K562 (cell line): ENCODE data around the gene RABIF. TPM values are rescaled to one million over a fixed set of nuclear protein-coding genes. Genes with fewer than 3 reads are reported as not detected.

Experiments used
- ATAC-seq: fragments of 200-7000 bp; cut with Tn5 transposase; 3 replicates; pipeline ENCODE4 v1.9.1; 2020; ENCODE audit warnings: moderate library complexity
- BruUV-seq: library from RNA; stranded (reverse); fragments of 400-500 nt; replicated peaks from 2 replicates; lab custom pipeline; 2021; lab: Mats Ljungman, UMichigan
- CTCF ChIA-PET: fragments of 300-600 bp; formaldehyde crosslinking; extraction: SDS; loops from one replicate; lab custom pipeline; 2021; ENCODE audit warnings: low intra/inter-chr PET ratio; lab: Yijun Ruan, JAX
- POLR2A ChIA-PET: fragments of 300-600, 350-650 bp; sonication (Branson Sonifier 250); formaldehyde crosslinking; extraction: SDS; loops from one replicate; lab custom pipeline; 2021; ENCODE audit warnings: antibody characterized with exemption, inconsistent platforms; lab: Yijun Ruan, JAX
- DNase-seq, 4 experiments: peaks; one replicate each; pipeline versions ENCODE4 v3.0.0 to v3.0.0-alpha.2; 2011 to 2018; ENCODE audit warnings: low spot score in 3 of 4, mixed read lengths in 3 of 4; ENCODE audit errors: extremely low read depth in 1 of 4
- FAIRE-seq: peaks from 2 replicates; lab custom pipeline; 2011; peaks lifted over from hg19 to GRCh38; lab: Jason Lieb, UNC
- H2AFZ ChIP-seq: 2 replicates; pipeline ENCODE4 v1.6.0; 2011; ENCODE audit warnings: low read depth, low read length, control low read depth, inconsistent platforms
- H3K27ac ChIP-seq: fragments of 200-600 bp; 3 replicates; pipeline ENCODE4 v1.8.0; 2011; ENCODE audit warnings: low read depth, mild to moderate bottlenecking, control low read depth, inconsistent platforms, low read length, moderate library complexity, mixed read lengths; ENCODE audit errors: extremely low read depth
- H3K27me3 ChIP-seq, 2 experiments: fragments of 300-600 bp in 1 of 2; 2 replicates in 1 of 2; 3 replicates in 1 of 2; pipeline versions ENCODE4 v1.6.0 to v1.8.0; 2011; ENCODE audit warnings: inconsistent platforms in 2 of 2, low read length in 2 of 2, mild to moderate bottlenecking in 1 of 2, mixed read lengths in 1 of 2, moderate library complexity in 1 of 2; ENCODE audit not compliant: control insufficient read depth in 2 of 2, insufficient read depth in 2 of 2
- H3K36me3 ChIP-seq: fragments of 300-600 bp; 3 replicates; pipeline ENCODE4 v1.8.0; 2011; ENCODE audit warnings: mild to moderate bottlenecking, low read length, inconsistent platforms; ENCODE audit not compliant: control insufficient read depth, insufficient read depth
- H3K4me1 ChIP-seq, 2 experiments: fragments of 200-600 bp in 1 of 2; replicated peaks in 1 of 2; 2 replicates in 1 of 2; 3 replicates in 1 of 2; pipeline versions ENCODE4 v1.5.1 to v1.8.0; 2011; ENCODE audit warnings: inconsistent platforms in 2 of 2, low read length in 2 of 2, mild to moderate bottlenecking in 1 of 2, mixed read lengths in 1 of 2, moderate library complexity in 1 of 2; ENCODE audit not compliant: control insufficient read depth in 2 of 2, insufficient read depth in 2 of 2
- H3K4me2 ChIP-seq: 2 replicates; pipeline ENCODE4 v1.6.1; 2011; ENCODE audit warnings: low read length, control low read depth, inconsistent platforms, mixed read lengths; ENCODE audit not compliant: insufficient read depth
- H3K4me3 ChIP-seq: fragments of 200-600 bp; sonication (generic), shearing (Covaris generic); 2 replicates; pipeline ENCODE4 v1.5.1; 2016; ENCODE audit warnings: control low read depth, inconsistent platforms
- H3K79me2 ChIP-seq: fragments of 200-600 bp; 3 replicates; pipeline ENCODE4 v1.8.0; 2011; ENCODE audit warnings: low read length, inconsistent platforms; ENCODE audit not compliant: control insufficient read depth, insufficient read depth
- H3K9ac ChIP-seq, 2 experiments: 2 replicates each; pipeline versions ENCODE4 v1.6.0 to v1.6.1; 2011; ENCODE audit warnings: low read depth in 2 of 2, low read length in 2 of 2, control low read depth in 1 of 2, inconsistent platforms in 1 of 2, mild to moderate bottlenecking in 1 of 2, mixed read lengths in 1 of 2; ENCODE audit not compliant: insufficient read depth in 1 of 2
- H3K9me1 ChIP-seq: one replicate; pipeline ENCODE4 v1.6.0; 2011; ENCODE audit warnings: inconsistent platforms, mild to moderate bottlenecking, low read length, moderate library complexity; ENCODE audit not compliant: control insufficient read depth, insufficient read depth
- H3K9me3 ChIP-seq: replicated peaks from 2 replicates; pipeline ENCODE4 v1.5.1; 2011; ENCODE audit warnings: low read depth, low read length, inconsistent platforms; ENCODE audit not compliant: control insufficient read depth, insufficient read depth
- H4K20me1 ChIP-seq: replicated peaks from 2 replicates; pipeline ENCODE4 v1.6.1; 2011; ENCODE audit warnings: low read length, inconsistent platforms, mixed read lengths; ENCODE audit not compliant: control insufficient read depth, insufficient read depth
- CBX3 ChIP-seq, 2 experiments: IDR thresholded peaks; 1 replicate in 1 of 2; 2 replicates in 1 of 2; pipeline ENCODE4 v1.6.1; 2012; ENCODE audit warnings: inconsistent platforms in 2 of 2, low read length in 2 of 2, borderline replicate concordance in 1 of 2, control low read depth in 1 of 2
- CHD1 ChIP-seq: fragments of 200-600 bp; sonication (generic); IDR thresholded peaks from one replicate; pipeline ENCODE4 v1.6.1; 2012; ENCODE audit warnings: mild to moderate bottlenecking, moderate library complexity, low read length, inconsistent platforms
- FOSL1 ChIP-seq: fragments of 200-800 bp; sonication (Bioruptor generic); conservative IDR thresholded peaks from 2 replicates; pipeline ENCODE4 v1.6.1; 2016; ENCODE audit warnings: missing genetic modification characterization, missing compliant biosample characterization
- FOXA3 ChIP-seq, 2 experiments: fragments of 450-650 bp in 1 of 2; sonication (generic) in 1 of 2; formaldehyde crosslinking; IDR thresholded peaks in 1 of 2; conservative IDR thresholded peaks in 1 of 2; 2 replicates each; pipeline versions ENCODE4 v1.4.0 to v1.8.0; 2020 to 2022; ENCODE audit warnings: mild to moderate bottlenecking in 2 of 2, missing genetic modification reagents in 1 of 2
- GATAD2A ChIP-seq: fragments of 450-650 bp; IDR thresholded peaks from 2 replicates; pipeline ENCODE4 v1.6.1; 2017
- KDM4B ChIP-seq, 2 experiments: fragments of 450-650 bp in 1 of 2; sonication (generic) in 1 of 2; IDR thresholded peaks; 2 replicates each; pipeline ENCODE4 v1.6.1; 2016 to 2017; ENCODE audit warnings: borderline replicate concordance in 2 of 2, antibody characterized with exemption in 1 of 2, low read depth in 1 of 2, mild to moderate bottlenecking in 1 of 2
- MEIS2 ChIP-seq: fragments of 450-650 bp; IDR thresholded peaks from 2 replicates; pipeline ENCODE4 v1.6.1; 2014; ENCODE audit warnings: mild to moderate bottlenecking; ENCODE audit not compliant: partially characterized antibody
- MLLT1 ChIP-seq, 2 experiments: fragments of 450-650 bp; IDR thresholded peaks; 2 replicates each; pipeline ENCODE4 v1.6.1; 2016
- NBN ChIP-seq: fragments of 450-650 bp; IDR thresholded peaks from 2 replicates; pipeline ENCODE4 v1.6.1; 2016; ENCODE audit warnings: low read depth, mild to moderate bottlenecking
- THRAP3 ChIP-seq: fragments of 450-650 bp; IDR thresholded peaks from 2 replicates; pipeline ENCODE4 v1.6.1; 2016; ENCODE audit warnings: mild to moderate bottlenecking, inconsistent platforms, borderline replicate concordance
- WGBS: fragments of 100-300 bp; shearing (Covaris generic); methylation state at CpG from one replicate; pipeline ENCODE4 v1.1.6; 2016; ENCODE audit warnings: low coverage, mixed read lengths; ENCODE audit not compliant: insufficient coverage; ENCODE audit errors: missing lambda C conversion rate; 5-methylcytosine and 5-hydroxymethylcytosine counted together
- in situ Hi-C: fragments of 300-500 bp; cut with MboI; formaldehyde crosslinking; loops from 4 replicates; pipeline ENCODE4 v1.15.0; 2018; ENCODE audit warnings: inconsistent platforms, mixed read lengths
- intact Hi-C: fragments of 100-400 bp; cut with micrococcal nuclease; formaldehyde crosslinking; loops from 2 replicates; pipeline ENCODE4 v1.14.2; 2022
- polyA plus RNA-seq, 8 experiments: library from polyadenylated mRNA; depleted of rRNA in 4 of 8; stranded (reverse) in 5 of 8; unstranded in 3 of 8; fragments of >200 nt; fragmentation: Nextera tagmentation in 2 of 8; fragmentation: Illumina TruSeq in 1 of 8; extraction: Ambion mirVana in 2 of 8; extraction: Trizol in 1 of 8; gene quantifications; 2 replicates each; pipeline versions ENCODE4 v1.2.1 to v1.2.3, GENCODE V29; 2011 to 2014; ENCODE audit warnings: inconsistent platforms in 1 of 8, missing spikeins in 1 of 8
- total RNA-seq, 7 experiments: library from RNA; depleted of rRNA in 6 of 7; stranded (reverse); fragments of >200 nt in 6 of 7; fragmentation: Illumina TruSeq in 2 of 7; extraction: Trizol in 2 of 7; gene quantifications; 2 replicates each; pipeline versions ENCODE4 v1.2.1 to v1.2.3, GENCODE V29; 2011 to 2021; ENCODE audit warnings: low replicate concordance in 1 of 7
- TF ChIP-seq, protein P1 (sequence below): fragments of 250-450 bp; sonication (Bioruptor Pico); IDR thresholded peaks from 2 replicates; pipeline ENCODE4 v1.5.0; 2021

The RABIF gene
- total and polyA plus RNA-seq, 9 of the 15 experiments (the other 6 are each of a cell fraction or from before 2014, with no cell fraction given), result 7.4 to 20.1 (median 11.0) TPM

- no peak for TF ChIP-seq CBX3 (IDR thresholded peaks at IDR 0.05; ENCODE audit: borderline replicate concordance in 1 of 2, low read length in 2 of 2)
Measured at GRCh38 chr1:202890392-202890791, 1.4 kb upstream of the RABIF start (continued).

GRCh38 chr1:202888221-202888530 is 773 bp downstream of the RABIF start:
- intact Hi-C loops (loop anchor here (2.0 to 5.0 kb wide), 3 partner anchors 39 to 81 kb away; partner anchors contain the start of genes ADIPOR1 and KLHL12), in situ Hi-C loops (no loop called here)
- H3K27me3 ChIP-seq, result no peaks in the 10 kb centered on the region
- BruUV-seq, result no TSS peak
- peak overlapping the region; percentile 78 to 94 for H3K9ac ChIP-seq
- H3K4me2 ChIP-seq, result peak overlapping the region; percentile 77
- H2AFZ ChIP-seq, result peak overlapping the region; percentile 96
- peaks cover 10 to 24% of the 10 kb centered on the region in 2 experiments for H3K4me1 ChIP-seq
- no peaks in the 10 kb centered on the region for H3K9me1 ChIP-seq
- peaks cover 31% of the 10 kb centered on the region; the same call in 2 of the 3 replicates for H3K36me3 ChIP-seq
- FAIRE-seq (no peak), DNase-seq (no peak), ATAC-seq (no peak)
- H3K27ac ChIP-seq, result peak overlapping the region; percentile 83
- WGBS, result 0% methylated on average over 10 of the region's 10 CpGs
- POLR2A ChIA-PET, result interaction anchor here (0.5 to 1.5 kb wide), 13 partner anchors 8 to 149 kb away, joined by 3 to 8 read pairs (median 3); partner anchors contain the start of gene TMEM183A
- peak overlapping the region; percentile 63 for H3K4me3 ChIP-seq
- H3K79me2 ChIP-seq, result peaks cover 31% of the 10 kb centered on the region
- no peaks in the 10 kb centered on the region for H3K9me3 ChIP-seq
- H4K20me1 ChIP-seq, result no peaks in the 10 kb centered on the region
- CTCF ChIA-PET, result interaction anchor here (1.1 kb wide), 1 partner anchor 80 kb away, joined by 3 read pairs; the partner anchor contains the start of gene KDM5B
- TF ChIP-seq KDM4B (IDR thresholded peaks at IDR 0.05; ENCODE audit: borderline replicate concordance in 2 of 2, low read depth in 1 of 2) (0 out of 4 replicates have a peak, but pooled peaks of 1 of the 2 experiments have one; percentile 5), GATAD2A (no peak), FOSL1 (tag) (peak; percentile 67; the same call in 1 of the 2 replicates), MLLT1 (IDR thresholded peaks at IDR 0.05) (peak in 1 of 2 experiments; percentile 64; a peak in 1 of 4 replicates), MEIS2 (peak; percentile 18), THRAP3 (0 out of 2 replicates have a peak, but pooled peaks have one; percentile 10), NBN (0 out of 2 replicates have a peak, but pooled peaks have one; percentile 16), FOXA3 (CRISPR knock-in tag; conservative IDR thresholded peaks at IDR 0.05 in 1 of 2, IDR thresholded peaks at IDR 0.05 in 1 of 2) (no peak), CHD1 (peak; percentile 42)
- TF ChIP-seq, protein P1, sequence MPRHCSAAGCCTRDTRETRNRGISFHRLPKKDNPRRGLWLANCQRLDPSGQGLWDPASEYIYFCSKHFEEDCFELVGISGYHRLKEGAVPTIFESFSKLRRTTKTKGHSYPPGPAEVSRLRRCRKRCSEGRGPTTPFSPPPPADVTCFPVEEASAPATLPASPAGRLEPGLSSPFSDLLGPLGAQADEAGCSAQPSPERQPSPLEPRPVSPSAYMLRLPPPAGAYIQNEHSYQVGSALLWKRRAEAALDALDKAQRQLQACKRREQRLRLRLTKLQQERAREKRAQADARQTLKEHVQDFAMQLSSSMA (CRISPR knock-in tag), result 0 out of 2 replicates have a peak, but pooled peaks have one; percentile 34
